Ovary (tissue), 3 donors: Measurements from ENCODE around the gene ZFPM1.

Experiments used
- EP300 ChIP-seq: sonication (generic); formaldehyde crosslinking; IDR thresholded peaks from one replicate; pipeline ENCODE4 v1.6.1; 2017; ENCODE audit warnings: antibody characterized with exemption
- POLR2A ChIP-seq: fragments of 450-650 bp; IDR thresholded peaks from one replicate; pipeline ENCODE4 v1.6.1; 2017; ENCODE audit warnings: antibody characterized with exemption, mild to moderate bottlenecking, moderate library complexity
- TF ChIP-seq, protein P1 (sequence below), 3 donors: fragments of 450-650 bp in 2 of 3; fragments of 200-600 bp in 1 of 3; IDR thresholded peaks; one replicate each; pipeline versions ENCODE4 v1.5.1 to v1.8.0; 2016 to 2022; ENCODE audit warnings: antibody characterized with exemption in 3 of 3, mild to moderate bottlenecking in 1 of 3
- donor health status: DM: no; HTN: no; CAD: no.

DNA sequence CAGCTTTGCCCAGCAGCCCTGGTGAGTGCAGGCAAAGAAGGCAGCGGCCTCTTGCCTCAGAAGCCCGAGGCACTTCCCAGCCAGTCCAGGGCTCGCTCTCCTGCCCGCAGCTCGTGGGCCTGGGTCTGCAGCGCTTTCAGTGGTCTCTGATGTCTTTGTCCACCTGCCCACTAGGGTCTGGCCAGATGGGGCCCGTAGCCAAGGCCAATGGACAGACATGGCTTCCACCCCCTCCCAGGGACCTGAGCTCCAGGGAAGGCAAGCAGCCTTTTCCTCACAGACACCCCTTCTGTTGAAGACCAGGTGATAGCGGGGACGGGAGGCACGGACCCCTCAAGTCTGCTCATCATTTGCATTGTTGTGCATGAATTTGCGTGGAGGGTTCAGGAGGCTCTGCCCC is 83.4 kb downstream of the ZFPM1 start:
- TF ChIP-seq, protein P1, sequence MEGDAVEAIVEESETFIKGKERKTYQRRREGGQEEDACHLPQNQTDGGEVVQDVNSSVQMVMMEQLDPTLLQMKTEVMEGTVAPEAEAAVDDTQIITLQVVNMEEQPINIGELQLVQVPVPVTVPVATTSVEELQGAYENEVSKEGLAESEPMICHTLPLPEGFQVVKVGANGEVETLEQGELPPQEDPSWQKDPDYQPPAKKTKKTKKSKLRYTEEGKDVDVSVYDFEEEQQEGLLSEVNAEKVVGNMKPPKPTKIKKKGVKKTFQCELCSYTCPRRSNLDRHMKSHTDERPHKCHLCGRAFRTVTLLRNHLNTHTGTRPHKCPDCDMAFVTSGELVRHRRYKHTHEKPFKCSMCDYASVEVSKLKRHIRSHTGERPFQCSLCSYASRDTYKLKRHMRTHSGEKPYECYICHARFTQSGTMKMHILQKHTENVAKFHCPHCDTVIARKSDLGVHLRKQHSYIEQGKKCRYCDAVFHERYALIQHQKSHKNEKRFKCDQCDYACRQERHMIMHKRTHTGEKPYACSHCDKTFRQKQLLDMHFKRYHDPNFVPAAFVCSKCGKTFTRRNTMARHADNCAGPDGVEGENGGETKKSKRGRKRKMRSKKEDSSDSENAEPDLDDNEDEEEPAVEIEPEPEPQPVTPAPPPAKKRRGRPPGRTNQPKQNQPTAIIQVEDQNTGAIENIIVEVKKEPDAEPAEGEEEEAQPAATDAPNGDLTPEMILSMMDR (IDR thresholded peaks at IDR 0.05): no peak
- TF ChIP-seq POLR2A (no peak), EP300 (no peak)
